Activated CD4-positive, alpha-beta T cell treated with anti-CD3 and anti-CD28 coated beads for 36 hours (primary cell): ENCODE results near the gene ALPP. TPM values are rescaled to one million over a fixed set of nuclear protein-coding genes. Genes with fewer than 3 reads are reported as not detected.
"Not testable (repeated sequence)": the region's sequence is repeated elsewhere in the genome, so short reads cannot be mapped to it uniquely, and the experiment has no call there.

Source experiments
- ATAC-seq: fragments of 200-7000 bp; cut with Tn5 transposase; one replicate; pipeline ENCODE4 v1.10.0; 2021; ENCODE audit warnings: mild to moderate bottlenecking, moderate library complexity
- CTCF ChIA-PET: fragments of 350-600 bp; sonication (Branson Sonifier 250); formaldehyde crosslinking; loops from one replicate; lab custom pipeline; 2021; ENCODE audit warnings: antibody characterized with exemption; lab: Charles Lee
- POLR2A ChIA-PET: fragments of 350-600 bp; sonication (Branson Sonifier 250); formaldehyde crosslinking; loops from one replicate; lab custom pipeline; 2021; ENCODE audit warnings: antibody characterized with exemption, inconsistent platforms; lab: Charles Lee
- DNase-seq: peaks from one replicate; pipeline ENCODE4 v3.0.0-alpha.2; 2020
- H3K27ac Mint-ChIP-seq: one replicate; pipeline ENCODE4 v1.8.0; 2021; ENCODE audit warnings: mixed read lengths
- H3K27me3 Mint-ChIP-seq: one replicate; pipeline ENCODE4 v1.8.0; 2021; ENCODE audit warnings: mixed read lengths
- H3K36me3 Mint-ChIP-seq: one replicate; pipeline ENCODE4 v1.8.0; 2021; ENCODE audit warnings: low read depth, mixed read lengths
- H3K4me1 Mint-ChIP-seq: one replicate; pipeline ENCODE4 v1.8.0; 2021; ENCODE audit warnings: mixed read lengths
- H3K4me3 Mint-ChIP-seq: one replicate; pipeline ENCODE4 v1.8.0; 2021; ENCODE audit warnings: mild to moderate bottlenecking, moderate library complexity, mixed read lengths
- H3K9me3 Mint-ChIP-seq: one replicate; pipeline ENCODE4 v1.8.0; 2021; ENCODE audit warnings: low read depth, mixed read lengths
- intact Hi-C, 2 experiments: fragments of 100-400 bp; cut with DNase I in 1 of 2; cut with micrococcal nuclease in 1 of 2; formaldehyde crosslinking; loops; one replicate each; pipeline versions ENCODE4 v1.14.2 to v1.15.1; 2022 to 2024; cut with DNase I, micrococcal nuclease
- total RNA-seq, 2 experiments: library from RNA; stranded (reverse); gene quantifications; one replicate each; pipeline ENCODE4 v1.2.3, GENCODE V29; 2021

Gene ALPP
- total RNA-seq, 2 experiments from 2014 or later: not detected

DNA sequence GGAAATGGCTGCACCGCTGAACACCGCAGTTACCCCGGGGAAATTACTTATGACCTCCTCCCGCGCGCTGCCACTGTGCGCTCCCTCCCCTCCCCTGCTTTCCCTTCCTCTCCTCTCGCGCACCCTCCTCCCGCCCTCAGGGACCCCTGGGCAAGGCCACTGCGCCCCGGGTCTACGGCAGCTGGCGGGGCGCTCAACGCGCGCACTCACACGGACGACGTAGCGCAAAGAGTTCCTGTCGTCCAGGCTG is 7.9 kb downstream of the ALPP start:
- ChIA-PET CTCF (interaction anchor here (1.2 kb wide), 1 partner anchor 29 kb away, joined by 3 read pairs; no protein-coding TSS in a partner anchor), POLR2A (no interaction called here)
- Mint-ChIP-seq H3K27me3 (peaks cover 52% of the 10 kb centered on the region), H3K4me1 (peaks cover 2% of the 10 kb centered on the region), H3K36me3 (no peaks in the 10 kb centered on the region), H3K27ac (no peak overlapping the region), H3K9me3 (no peaks in the 10 kb centered on the region), H3K4me3 (no peak overlapping the region)
- DNase-seq (no peak), ATAC-seq (no peak)
- intact Hi-C loops: no loop called here

DNA sequence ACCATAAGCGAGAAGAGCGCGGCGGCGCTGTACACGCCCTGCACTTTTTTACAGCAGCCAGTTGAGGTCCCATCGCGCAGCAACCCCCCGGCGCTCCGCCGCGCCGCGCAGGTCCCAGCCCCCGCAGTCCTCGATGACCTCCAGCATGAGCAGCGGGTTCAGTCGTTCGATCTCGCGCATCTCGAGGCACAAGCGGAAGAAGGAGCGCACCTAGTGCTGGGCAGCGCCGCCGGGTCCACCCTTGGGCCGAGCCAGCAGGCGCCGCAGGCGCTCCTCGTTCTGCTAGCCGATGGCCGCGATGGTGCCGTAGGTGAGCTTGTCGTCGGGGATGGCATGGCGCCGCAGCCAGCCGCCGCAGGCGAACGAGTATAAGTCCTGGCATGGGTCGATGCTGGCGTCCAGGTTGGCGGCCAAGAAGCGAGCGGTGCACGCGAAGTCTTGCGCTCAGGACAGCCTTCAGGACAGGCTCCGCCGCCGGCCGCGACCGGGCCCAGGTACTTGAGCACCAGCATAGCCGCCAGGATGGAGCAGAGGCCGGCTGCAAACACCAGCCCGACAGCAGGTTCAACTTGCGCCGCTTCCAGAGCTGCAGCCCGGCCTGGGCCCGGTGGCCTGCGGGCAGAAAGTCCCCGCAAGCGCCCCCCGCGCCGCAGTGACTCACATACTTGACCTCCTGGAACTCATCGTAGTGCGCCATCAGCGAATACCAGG is 8.3 kb downstream of the ALPP start:
- intact Hi-C loops: no loop called here
- Mint-ChIP-seq H3K9me3 (no peaks in the 10 kb centered on the region), H3K27me3 (peaks cover 51% of the 10 kb centered on the region), H3K4me3 (no peak overlapping the region), H3K36me3 (no peaks in the 10 kb centered on the region), H3K4me1 (peaks cover 2% of the 10 kb centered on the region), H3K27ac (no peak overlapping the region)
- no peak for DNase-seq
- POLR2A ChIA-PET: no interaction called here
- ATAC-seq: no peak
- CTCF ChIA-PET: interaction anchor here (1.2 kb wide), 1 partner anchor 28 kb away, joined by 3 read pairs; no protein-coding TSS in a partner anchor

DNA sequence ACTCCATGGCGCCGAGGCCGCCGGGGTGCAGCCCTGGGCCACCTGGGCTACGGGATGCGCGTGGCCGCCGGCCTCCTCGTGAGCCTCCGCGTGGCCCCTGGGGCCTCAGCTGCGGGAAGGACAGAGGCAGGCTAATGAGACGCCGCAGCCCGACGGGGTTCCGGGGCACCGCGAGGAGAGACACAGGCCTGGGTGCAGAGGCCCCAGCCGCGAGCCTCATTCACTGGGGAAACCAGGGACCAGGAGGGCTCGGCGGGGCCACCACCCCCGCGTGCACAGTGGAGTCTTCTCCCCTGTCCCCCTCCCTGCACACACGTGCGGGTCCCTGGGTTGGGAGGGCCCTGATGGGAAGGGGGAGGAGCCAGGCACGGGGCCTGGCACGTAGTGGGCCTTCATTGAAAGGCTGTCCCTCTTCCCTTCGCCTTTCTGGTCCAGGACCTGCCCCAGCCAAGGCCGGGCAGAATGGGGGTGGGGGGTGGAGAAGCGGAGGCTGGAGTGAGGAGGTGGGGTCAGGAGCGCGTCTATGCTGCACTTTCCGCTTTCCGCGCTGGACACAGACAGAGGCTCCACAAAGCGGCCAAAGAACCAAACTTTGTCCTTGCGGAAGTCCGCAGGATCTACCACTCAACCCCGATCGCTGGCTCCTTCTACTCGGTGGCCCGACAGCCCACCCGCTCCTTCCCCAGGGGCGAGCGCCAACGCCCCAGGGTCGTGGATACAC is 9.1 kb downstream of the ALPP start:
- ChIA-PET CTCF (no interaction called here), POLR2A (no interaction called here)
- DNase-seq (no peak), ATAC-seq (no peak)
- Mint-ChIP-seq H3K9me3 (no peaks in the 10 kb centered on the region), H3K4me1 (peaks cover 2% of the 10 kb centered on the region), H3K27me3 (peaks cover 51% of the 10 kb centered on the region), H3K36me3 (no peaks in the 10 kb centered on the region), H3K27ac (no peak overlapping the region), H3K4me3 (no peak overlapping the region)
- intact Hi-C loops: no loop called here

DNA sequence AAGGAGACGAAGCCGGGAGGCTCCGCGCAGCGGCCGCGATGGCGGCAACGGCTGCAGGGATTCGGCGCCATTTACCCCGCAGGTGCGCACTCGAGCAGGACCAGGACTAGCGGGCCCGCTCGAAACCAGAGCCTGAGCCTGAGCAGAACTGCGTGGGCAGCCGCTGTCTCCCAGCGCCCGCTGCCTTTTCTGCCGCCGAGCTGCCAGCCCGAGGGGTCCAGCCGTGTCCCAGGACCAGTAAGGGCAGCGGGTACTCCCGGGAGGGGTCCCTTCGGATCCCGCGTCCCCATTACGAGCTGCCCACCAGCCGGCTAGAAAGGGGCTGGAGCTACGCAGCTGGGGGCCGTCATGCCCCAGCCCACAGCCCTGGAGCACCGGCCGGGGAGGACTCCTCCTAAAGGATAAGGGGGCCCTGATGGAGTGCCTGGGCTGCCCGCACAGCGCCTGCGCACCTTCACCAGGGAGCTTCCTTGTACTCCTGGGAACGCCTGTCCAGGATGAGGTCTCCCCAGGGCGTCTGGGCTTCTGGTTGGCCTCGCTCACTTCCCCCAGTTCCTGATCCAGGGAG is 9.9 kb downstream of the ALPP start:
- Mint-ChIP-seq H3K9me3 (no peaks in the 10 kb centered on the region), H3K27me3 (peaks cover 44% of the 10 kb centered on the region), H3K27ac (no peak overlapping the region), H3K4me1 (peaks cover 2% of the 10 kb centered on the region), H3K36me3 (no peaks in the 10 kb centered on the region), H3K4me3 (no peak overlapping the region)
- ATAC-seq (no peak), DNase-seq (no peak)
- ChIA-PET POLR2A (no interaction called here), CTCF (no interaction called here)
- intact Hi-C loops: no loop called here

DNA sequence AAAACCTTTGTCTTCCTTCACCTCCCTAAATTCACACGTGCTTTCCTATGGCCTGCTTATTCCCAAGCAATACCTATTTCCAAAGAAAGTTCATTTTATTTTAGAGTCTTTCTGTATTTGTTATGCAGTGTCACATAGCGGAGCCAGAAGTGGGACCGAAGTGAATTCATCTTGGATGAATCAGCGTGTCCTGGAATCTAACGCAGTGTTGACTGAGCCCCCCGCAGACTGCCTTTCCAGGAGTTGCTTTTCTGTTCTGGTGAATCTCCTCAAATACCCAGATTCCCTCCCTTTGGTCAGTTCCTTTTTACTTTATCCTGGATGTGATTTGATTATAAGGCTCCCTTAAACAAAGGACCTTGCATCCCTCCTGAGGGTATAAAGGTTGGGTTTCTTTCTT is 10.8 kb downstream of the ALPP start:
- CTCF ChIA-PET: no interaction called here

DNA sequence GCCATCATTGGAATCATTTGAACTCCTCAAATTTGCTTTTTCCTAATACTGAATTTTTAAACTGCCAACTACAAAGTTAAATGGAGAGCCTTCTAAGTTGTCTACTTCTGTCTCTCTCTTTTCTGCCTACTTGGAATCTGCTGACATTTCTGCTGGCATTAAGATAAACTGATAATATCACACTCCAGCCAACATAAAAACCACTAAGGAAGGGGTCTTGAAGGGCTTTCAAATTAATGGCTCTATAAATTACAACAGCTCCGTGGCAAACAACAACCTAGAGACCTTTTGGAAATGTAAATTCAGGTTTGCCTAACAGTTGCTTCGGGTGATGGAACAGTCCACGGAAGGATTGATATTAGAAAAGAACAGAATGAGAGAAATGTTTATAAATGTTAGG is 12.1 kb downstream of the ALPP start:
- no peak overlapping the region for H3K4me3 Mint-ChIP-seq
- no peak overlapping the region for H3K27ac Mint-ChIP-seq
- ChIA-PET CTCF (interaction anchor here (0.8 kb wide), 1 partner anchor 23 kb away, joined by 3 read pairs; no protein-coding TSS in a partner anchor), POLR2A (no interaction called here)
- peaks cover 34% of the 10 kb centered on the region for H3K27me3 Mint-ChIP-seq
- no peaks in the 10 kb centered on the region for H3K36me3 Mint-ChIP-seq
- intact Hi-C loops: no loop called here
- H3K4me1 Mint-ChIP-seq: peaks cover 2% of the 10 kb centered on the region
- H3K9me3 Mint-ChIP-seq: no peaks in the 10 kb centered on the region
- ATAC-seq (no peak), DNase-seq (no peak)

More for the DNA sequence above, 10.8 kb downstream of the ALPP start:
- Mint-ChIP-seq H3K4me3 (no peak overlapping the region), H3K27ac (no peak overlapping the region), H3K27me3 (peaks cover 42% of the 10 kb centered on the region), H3K36me3 (no peaks in the 10 kb centered on the region), H3K4me1 (peaks cover 2% of the 10 kb centered on the region), H3K9me3 (no peaks in the 10 kb centered on the region)
- ATAC-seq (no peak), DNase-seq (no peak)
- POLR2A ChIA-PET: no interaction called here
- intact Hi-C loops: no loop called here

DNA sequence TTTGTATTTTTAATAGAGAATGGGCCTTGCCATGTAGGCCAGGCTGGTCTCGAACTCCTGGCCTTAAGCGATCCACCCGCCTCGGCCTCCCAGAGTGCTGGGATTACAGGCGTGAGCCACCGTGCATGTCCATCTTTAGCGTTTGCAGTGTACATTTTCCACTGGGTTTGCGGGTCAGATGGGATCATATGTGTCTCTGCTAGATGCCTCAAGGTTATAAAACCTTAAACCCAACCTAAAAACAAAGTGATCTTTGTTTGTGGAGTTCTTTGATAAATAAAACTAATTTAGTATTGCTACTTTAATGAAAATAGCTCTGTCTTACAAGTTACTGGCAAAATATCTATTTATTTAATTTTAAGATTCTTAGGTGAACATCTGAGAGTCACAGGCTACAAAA is 15.0 kb downstream of the ALPP start:
- Mint-ChIP-seq H3K4me3 (no peak overlapping the region), H3K9me3 (no peaks in the 10 kb centered on the region), H3K36me3 (no peaks in the 10 kb centered on the region), H3K27me3 (peaks cover 25% of the 10 kb centered on the region), H3K4me1 (no peaks in the 10 kb centered on the region), H3K27ac (no peak overlapping the region)
- CTCF ChIA-PET: no interaction called here
- POLR2A ChIA-PET: interaction anchor here (0.6 kb wide), 1 partner anchor 631 kb away, joined by 3 read pairs; no protein-coding TSS in a partner anchor
- ATAC-seq (no peak), DNase-seq (no peak)
- intact Hi-C loops: no loop called here

DNA sequence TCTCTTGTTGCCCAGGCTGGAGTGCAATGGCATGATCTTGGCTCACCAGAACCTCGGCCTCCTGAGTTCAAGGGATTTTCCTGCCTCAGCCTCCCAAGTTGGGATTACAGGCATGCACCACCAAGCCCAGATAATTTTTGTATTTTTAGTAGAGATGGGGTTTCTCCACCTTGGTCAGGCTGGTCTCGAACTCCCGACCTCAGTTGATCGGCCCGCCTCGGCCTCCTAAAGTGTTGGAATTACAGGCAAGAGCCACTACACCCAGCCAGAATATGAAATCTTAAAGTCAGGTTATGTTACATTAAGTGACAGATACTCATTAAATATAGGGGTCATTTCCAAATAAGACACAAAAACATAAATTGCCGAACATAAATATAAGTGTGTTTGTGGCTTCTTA is 15.9 kb downstream of the ALPP start:
- POLR2A ChIA-PET, DNase-seq, H3K4me1 Mint-ChIP-seq, ATAC-seq, H3K27ac Mint-ChIP-seq, intact Hi-C loops, H3K36me3 Mint-ChIP-seq, H3K9me3 Mint-ChIP-seq, H3K4me3 Mint-ChIP-seq: not testable (repeated sequence)
- peaks cover 21% of the 10 kb centered on the region for H3K27me3 Mint-ChIP-seq
- CTCF ChIA-PET: interaction anchor here (0.6 to 0.9 kb wide), 3 partner anchors 36 to 70 kb away, joined by 3 read pairs; no protein-coding TSS in a partner anchor

DNA sequence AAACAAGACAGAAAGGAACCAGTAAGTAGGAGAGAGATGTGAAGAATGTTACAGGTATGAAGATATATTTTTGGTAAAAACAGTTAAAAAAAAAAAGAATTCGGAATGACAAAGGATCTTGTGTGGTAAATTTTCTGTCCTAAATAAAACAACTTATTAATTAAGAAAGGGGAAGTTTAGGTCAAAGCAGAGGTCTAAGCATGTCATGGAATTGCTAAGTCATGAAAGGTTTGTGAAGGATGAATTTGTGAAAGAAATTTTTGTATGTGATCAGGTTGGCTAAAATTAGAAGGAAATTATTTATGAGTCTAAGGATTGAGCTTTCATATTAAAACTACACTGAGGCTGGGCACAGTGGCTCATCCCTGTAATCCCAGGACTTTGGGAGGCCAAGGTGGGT is 17.0 kb downstream of the ALPP start:
- DNase-seq: no peak
- no peak for ATAC-seq
- no peaks in the 10 kb centered on the region for H3K36me3 Mint-ChIP-seq
- no peak overlapping the region for H3K4me3 Mint-ChIP-seq
- H3K27ac Mint-ChIP-seq: no peak overlapping the region
- H3K4me1 Mint-ChIP-seq: no peaks in the 10 kb centered on the region
- ChIA-PET POLR2A (no interaction called here), CTCF (interaction anchor here (0.6 kb wide), 1 partner anchor 43 kb away, joined by 3 read pairs; no protein-coding TSS in a partner anchor)
- intact Hi-C loops: no loop called here
- peaks cover 15% of the 10 kb centered on the region for H3K27me3 Mint-ChIP-seq
- no peaks in the 10 kb centered on the region for H3K9me3 Mint-ChIP-seq

DNA sequence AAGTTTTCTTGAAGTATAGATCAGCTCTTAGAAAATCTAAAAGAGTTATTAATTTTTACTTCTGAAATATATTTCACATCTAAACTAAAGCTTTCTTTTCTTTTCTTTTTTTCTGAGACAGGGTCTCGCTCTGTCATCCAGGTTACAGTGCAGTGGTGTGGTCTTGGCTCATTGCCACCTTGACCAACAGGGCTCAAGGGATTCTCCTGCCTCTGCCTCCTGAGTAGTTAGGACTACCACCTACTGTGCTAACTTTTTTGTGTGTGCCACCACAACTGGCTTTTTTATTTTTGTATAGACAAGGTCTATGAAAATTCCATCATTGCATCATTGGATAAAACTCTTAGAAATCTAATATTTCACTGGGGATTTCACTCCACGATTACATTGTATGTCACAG is 18.1 kb downstream of the ALPP start:
- no peak for ATAC-seq
- H3K36me3 Mint-ChIP-seq: no peaks in the 10 kb centered on the region
- H3K4me1 Mint-ChIP-seq: no peaks in the 10 kb centered on the region
- ChIA-PET POLR2A (no interaction called here), CTCF (no interaction called here)
- no peak overlapping the region for H3K4me3 Mint-ChIP-seq
- H3K9me3 Mint-ChIP-seq: no peaks in the 10 kb centered on the region
- DNase-seq: no peak
- no peak overlapping the region for H3K27ac Mint-ChIP-seq
- H3K27me3 Mint-ChIP-seq: peaks cover 11% of the 10 kb centered on the region
- intact Hi-C loops: no loop called here

DNA sequence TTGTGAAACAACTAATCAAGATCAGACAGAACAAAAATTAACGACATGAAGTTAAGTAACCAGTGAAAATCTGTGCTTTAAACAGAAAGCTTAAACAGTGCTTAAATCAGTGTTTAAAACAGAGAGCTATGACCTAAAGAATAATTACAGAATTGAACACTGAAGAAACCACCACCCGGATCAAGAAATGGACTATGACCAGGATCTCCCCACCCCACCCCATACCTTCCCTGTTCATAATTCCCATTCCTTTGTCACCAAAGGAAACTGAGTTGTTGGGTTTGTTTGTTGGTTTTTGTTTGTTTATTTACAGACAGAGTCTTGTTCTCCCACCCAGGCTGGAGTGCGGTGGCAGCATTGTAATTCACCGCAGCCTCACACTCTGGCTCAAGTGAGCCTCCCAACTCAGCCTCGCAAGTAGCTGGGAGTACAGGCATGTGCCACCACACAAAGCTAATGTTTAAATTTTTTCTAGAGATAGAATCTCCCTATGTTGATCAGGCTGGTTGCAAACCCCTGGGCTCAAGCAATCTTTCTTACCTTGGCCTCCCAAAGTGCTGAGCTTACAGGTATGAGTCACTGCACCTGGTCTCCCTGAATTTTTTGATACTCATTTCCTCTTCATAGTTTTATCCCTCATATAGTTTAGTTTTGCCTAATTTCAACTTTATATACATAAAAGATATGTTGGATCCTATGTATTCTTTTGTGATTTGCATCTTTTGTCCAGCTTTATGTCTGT is 19.9 kb downstream of the ALPP start:
- intact Hi-C loops: no loop called here
- Mint-ChIP-seq H3K36me3 (no peaks in the 10 kb centered on the region), H3K27me3 (peaks cover 7% of the 10 kb centered on the region), H3K4me1 (no peaks in the 10 kb centered on the region), H3K9me3 (no peaks in the 10 kb centered on the region), H3K4me3 (no peak overlapping the region), H3K27ac (no peak overlapping the region)
- CTCF ChIA-PET: interaction anchor here (0.6 to 1.0 kb wide), 3 partner anchors 41 to 359 kb away, joined by 3 read pairs; no protein-coding TSS in a partner anchor
- DNase-seq (no peak), ATAC-seq (no peak)
- POLR2A ChIA-PET: no interaction called here
